ENCODE data around the gene DAB1. TPM values are rescaled to one million over a fixed set of nuclear protein-coding genes. Genes with fewer than 3 reads are reported as not detected.

Gene DAB1
- total RNA-seq, 1 experiment from 2014 or later, result not detected

DNA sequence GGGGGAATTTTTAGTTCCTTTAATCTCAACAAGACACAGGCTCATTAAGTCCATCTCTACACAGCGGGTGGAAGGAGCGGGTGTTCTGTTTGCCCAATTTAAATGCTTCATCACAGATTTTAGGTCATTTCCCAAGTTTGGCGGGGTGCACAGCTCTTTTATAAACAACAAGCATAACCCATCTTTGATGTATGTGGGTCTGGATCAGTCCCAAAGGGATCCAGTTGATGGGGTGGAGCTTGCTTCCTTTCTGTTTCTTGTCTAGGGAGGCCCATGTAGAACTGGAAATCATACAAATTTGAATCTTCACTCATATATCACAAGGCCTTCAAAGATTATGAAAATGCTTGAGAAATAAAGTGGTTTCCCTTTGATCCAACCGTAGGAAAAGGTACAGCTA, 317.6 kb downstream of the DAB1 start:
- no peaks in the 10 kb centered on the region for H3K36me3 ChIP-seq (ENCODE audit: control insufficient read depth in 1 of 2, insufficient read depth in 2 of 2, low read length in 2 of 2)
- intact Hi-C loops (cut with micrococcal nuclease), result no loop called here
- no peak overlapping the region for H3K4me2 ChIP-seq (ENCODE audit: low read length)
- TF ChIP-seq SP1 (IDR thresholded peaks at IDR 0.05; ENCODE audit: low read depth) (no peak), EZH2phosphoT487 (IDR thresholded peaks at IDR 0.05; ENCODE audit: borderline replicate concordance) (no peak), EGR1 (IDR thresholded peaks at IDR 0.05; ENCODE audit: low read depth) (no peak), TCF7L2 (IDR thresholded peaks at IDR 0.05; ENCODE audit: borderline replicate concordance, extremely low read depth, insufficient read depth, insufficient read length) (no peak)
- BruUV-seq (replicated peaks), result no TSS peak
- CTCF ChIA-PET, result no interaction called here
- no peaks in the 10 kb centered on the region for H3K9me3 ChIP-seq (ENCODE audit: control insufficient read depth in 1 of 2, insufficient read depth in 1 of 2, low read depth in 1 of 2, low read length in 2 of 2)
- H3K9me2 ChIP-seq (ENCODE audit: insufficient read depth), result no peaks in the 10 kb centered on the region
- ATAC-seq (no peak), DNase-seq (ENCODE audit: low read depth, low spot score) (no peak)
- no peak overlapping the region for H3K4me3 ChIP-seq (replicated peaks in 1 of 2; ENCODE audit: low read depth in 1 of 2, low read length in 2 of 2)
- peaks cover 7% of the 10 kb centered on the region; the same call in 1 of the 2 replicates for H3K27me3 ChIP-seq (ENCODE audit: insufficient read depth, low read length)
- no peak overlapping the region for H2AFZ ChIP-seq (ENCODE audit: low read depth, low read length, poor library complexity, severe bottlenecking)
- no peak overlapping the region for H3K27ac ChIP-seq (ENCODE audit: low read depth, low read length)
- no peaks in the 10 kb centered on the region for H3K79me2 ChIP-seq (ENCODE audit: insufficient read depth, low read length)
- no peaks in the 10 kb centered on the region for H3K4me1 ChIP-seq (ENCODE audit: control insufficient read depth in 1 of 2, insufficient read depth in 2 of 2, low read length in 2 of 2)
- RAD21 ChIA-PET (ENCODE audit: low non-redundant PET in 1 of 2, low total read pairs in 2 of 2, uncharacterized antibody in 2 of 2, unreplicated experiment in 2 of 2), result no interaction called here
- no peak overlapping the region for H3K9ac ChIP-seq (ENCODE audit: low read length)
- H4K20me1 ChIP-seq (ENCODE audit: insufficient read depth), result no peaks in the 10 kb centered on the region
- POLR2A ChIA-PET, result no interaction called here

DNA sequence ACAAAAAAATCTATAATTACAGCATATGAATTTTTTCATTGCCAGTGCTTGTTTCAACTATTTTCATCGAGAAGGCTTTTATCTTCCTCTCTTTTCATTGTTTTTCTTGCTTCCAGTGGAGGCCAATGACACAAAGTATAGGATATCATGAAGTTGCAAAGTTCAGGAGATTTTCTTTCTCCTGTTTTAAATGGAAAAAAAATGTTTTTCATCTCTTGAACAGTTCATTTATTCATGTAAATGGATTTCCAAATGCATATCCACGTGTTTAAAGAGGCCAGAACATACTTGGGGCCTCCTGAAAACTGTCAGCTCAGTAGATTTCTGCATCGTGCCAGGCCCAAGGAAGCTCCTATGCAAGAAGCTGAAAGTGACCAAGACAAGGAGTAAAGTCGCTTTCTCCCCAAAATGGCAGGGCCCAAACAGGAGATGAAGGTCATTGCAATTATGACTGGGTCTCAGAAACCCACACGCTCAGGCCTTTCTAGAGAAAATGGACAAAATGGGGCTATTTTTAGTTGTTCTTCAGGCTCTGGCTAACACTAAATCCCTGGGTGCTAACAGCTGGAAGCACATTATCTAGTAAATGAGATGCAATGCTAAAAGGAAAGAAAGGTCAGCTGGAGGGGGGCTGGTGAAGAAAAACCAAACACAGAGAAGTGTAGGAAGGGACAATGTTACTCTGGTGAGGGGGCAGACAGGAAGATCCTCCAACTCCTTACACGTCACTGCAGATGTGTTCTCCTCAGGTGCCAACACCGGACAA, 321.1 kb downstream of the DAB1 start:
- intact Hi-C loops (cut with micrococcal nuclease), result no loop called here
- Histone ChIP-seq H3K4me2 (ENCODE audit: low read length) (no peak overlapping the region), H3K27me3 (ENCODE audit: insufficient read depth, low read length) (peaks cover 7% of the 10 kb centered on the region; the same call in 1 of the 2 replicates), H3K27ac (ENCODE audit: low read depth, low read length) (no peak overlapping the region), H3K4me1 (ENCODE audit: control insufficient read depth in 1 of 2, insufficient read depth in 2 of 2, low read length in 2 of 2) (no peaks in the 10 kb centered on the region), H3K4me3 (replicated peaks in 1 of 2; ENCODE audit: low read depth in 1 of 2, low read length in 2 of 2) (no peak overlapping the region), H4K20me1 (ENCODE audit: insufficient read depth) (no peaks in the 10 kb centered on the region), H3K36me3 (ENCODE audit: control insufficient read depth in 1 of 2, insufficient read depth in 2 of 2, low read length in 2 of 2) (no peaks in the 10 kb centered on the region), H3K9ac (ENCODE audit: low read length) (no peak overlapping the region), H2AFZ (ENCODE audit: low read depth, low read length, poor library complexity, severe bottlenecking) (no peak overlapping the region), H3K79me2 (ENCODE audit: insufficient read depth, low read length) (no peaks in the 10 kb centered on the region), H3K9me2 (ENCODE audit: insufficient read depth) (no peaks in the 10 kb centered on the region), H3K9me3 (ENCODE audit: control insufficient read depth in 1 of 2, insufficient read depth in 1 of 2, low read depth in 1 of 2, low read length in 2 of 2) (no peaks in the 10 kb centered on the region)
- no TSS peak for BruUV-seq (replicated peaks)
- ChIA-PET CTCF (no interaction called here), POLR2A (no interaction called here), RAD21 (ENCODE audit: low non-redundant PET in 1 of 2, low total read pairs in 2 of 2, uncharacterized antibody in 2 of 2, unreplicated experiment in 2 of 2) (no interaction called here)
- ATAC-seq (no peak), DNase-seq (ENCODE audit: low read depth, low spot score) (no peak)
- TF ChIP-seq POLR2A (IDR thresholded peaks at IDR 0.05; ENCODE audit: borderline replicate concordance, extremely low read depth, insufficient read depth, insufficient read length) (no peak), ELF1 (IDR thresholded peaks at IDR 0.05; ENCODE audit: borderline replicate concordance, low read depth) (no peak), SIN3A (IDR thresholded peaks at IDR 0.05; ENCODE audit: low read depth) (no peak), TCF7L2 (IDR thresholded peaks at IDR 0.05; ENCODE audit: borderline replicate concordance, extremely low read depth, insufficient read depth, insufficient read length) (no peak), FOSL1 (IDR thresholded peaks at IDR 0.05; ENCODE audit: low read depth) (no peak), POLR2AphosphoS5 (IDR thresholded peaks at IDR 0.05; ENCODE audit: low read depth, low read length) (no peak), ZFX (IDR thresholded peaks at IDR 0.05) (no peak), EGR1 (IDR thresholded peaks at IDR 0.05; ENCODE audit: low read depth) (no peak), SRF (IDR thresholded peaks at IDR 0.05; ENCODE audit: low read depth) (no peak), CBX3 (IDR thresholded peaks at IDR 0.05; ENCODE audit: low read depth) (no peak), EZH2 (IDR thresholded peaks at IDR 0.05) (no peak), RAD21 (IDR thresholded peaks at IDR 0.05; ENCODE audit: low read depth) (no peak), ZNF274 (IDR thresholded peaks at IDR 0.05; ENCODE audit: low read depth, low read length) (no peak), EZH2phosphoT487 (IDR thresholded peaks at IDR 0.05; ENCODE audit: borderline replicate concordance) (no peak)
- TF ChIP-seq, protein P1, sequence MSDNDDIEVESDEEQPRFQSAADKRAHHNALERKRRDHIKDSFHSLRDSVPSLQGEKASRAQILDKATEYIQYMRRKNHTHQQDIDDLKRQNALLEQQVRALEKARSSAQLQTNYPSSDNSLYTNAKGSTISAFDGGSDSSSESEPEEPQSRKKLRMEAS (IDR thresholded peaks at IDR 0.05), result no peak
- TF ChIP-seq, protein P2, sequence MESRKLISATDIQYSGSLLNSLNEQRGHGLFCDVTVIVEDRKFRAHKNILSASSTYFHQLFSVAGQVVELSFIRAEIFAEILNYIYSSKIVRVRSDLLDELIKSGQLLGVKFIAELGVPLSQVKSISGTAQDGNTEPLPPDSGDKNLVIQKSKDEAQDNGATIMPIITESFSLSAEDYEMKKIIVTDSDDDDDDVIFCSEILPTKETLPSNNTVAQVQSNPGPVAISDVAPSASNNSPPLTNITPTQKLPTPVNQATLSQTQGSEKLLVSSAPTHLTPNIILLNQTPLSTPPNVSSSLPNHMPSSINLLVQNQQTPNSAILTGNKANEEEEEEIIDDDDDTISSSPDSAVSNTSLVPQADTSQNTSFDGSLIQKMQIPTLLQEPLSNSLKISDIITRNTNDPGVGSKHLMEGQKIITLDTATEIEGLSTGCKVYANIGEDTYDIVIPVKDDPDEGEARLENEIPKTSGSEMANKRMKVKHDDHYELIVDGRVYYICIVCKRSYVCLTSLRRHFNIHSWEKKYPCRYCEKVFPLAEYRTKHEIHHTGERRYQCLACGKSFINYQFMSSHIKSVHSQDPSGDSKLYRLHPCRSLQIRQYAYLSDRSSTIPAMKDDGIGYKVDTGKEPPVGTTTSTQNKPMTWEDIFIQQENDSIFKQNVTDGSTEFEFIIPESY (IDR thresholded peaks at IDR 0.05; ENCODE audit: extremely low read depth, insufficient replicate concordance, low read length), result no peak
- TF ChIP-seq, protein P3, sequence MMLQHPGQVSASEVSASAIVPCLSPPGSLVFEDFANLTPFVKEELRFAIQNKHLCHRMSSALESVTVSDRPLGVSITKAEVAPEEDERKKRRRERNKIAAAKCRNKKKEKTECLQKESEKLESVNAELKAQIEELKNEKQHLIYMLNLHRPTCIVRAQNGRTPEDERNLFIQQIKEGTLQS (IDR thresholded peaks at IDR 0.05), result no peak

Data from HCT116 (cell line).